ENCODE measurements around the gene PDHB. TPM values are rescaled to one million over a fixed set of nuclear protein-coding genes. Genes with fewer than 3 reads are reported as not detected.

PDHB gene
- total and polyA plus RNA-seq, 2 of the 13 experiments (the other 11 are each of a cell fraction or from before 2014, with no cell fraction given) = 108 to 153 TPM

DNA sequence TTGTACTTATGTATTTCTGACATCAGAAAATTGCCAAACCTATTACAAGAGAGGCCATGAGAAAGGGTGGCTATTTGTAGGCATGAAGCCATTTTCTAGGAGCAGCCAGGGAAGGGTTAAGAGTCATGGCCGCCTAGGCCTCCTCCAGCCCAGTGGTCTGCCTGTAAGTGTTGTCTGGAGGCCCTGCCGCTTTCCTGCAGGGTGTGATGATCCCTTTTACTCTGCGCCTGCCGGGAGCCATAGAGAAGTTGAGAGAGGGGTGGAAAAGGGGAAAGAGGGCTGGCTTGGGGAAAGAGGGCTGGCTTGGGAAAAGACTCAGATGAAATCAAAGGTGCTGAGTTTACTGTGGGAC is 29.2 kb upstream of the PDHB start (continued):
- TF ChIP-seq, protein P1, sequence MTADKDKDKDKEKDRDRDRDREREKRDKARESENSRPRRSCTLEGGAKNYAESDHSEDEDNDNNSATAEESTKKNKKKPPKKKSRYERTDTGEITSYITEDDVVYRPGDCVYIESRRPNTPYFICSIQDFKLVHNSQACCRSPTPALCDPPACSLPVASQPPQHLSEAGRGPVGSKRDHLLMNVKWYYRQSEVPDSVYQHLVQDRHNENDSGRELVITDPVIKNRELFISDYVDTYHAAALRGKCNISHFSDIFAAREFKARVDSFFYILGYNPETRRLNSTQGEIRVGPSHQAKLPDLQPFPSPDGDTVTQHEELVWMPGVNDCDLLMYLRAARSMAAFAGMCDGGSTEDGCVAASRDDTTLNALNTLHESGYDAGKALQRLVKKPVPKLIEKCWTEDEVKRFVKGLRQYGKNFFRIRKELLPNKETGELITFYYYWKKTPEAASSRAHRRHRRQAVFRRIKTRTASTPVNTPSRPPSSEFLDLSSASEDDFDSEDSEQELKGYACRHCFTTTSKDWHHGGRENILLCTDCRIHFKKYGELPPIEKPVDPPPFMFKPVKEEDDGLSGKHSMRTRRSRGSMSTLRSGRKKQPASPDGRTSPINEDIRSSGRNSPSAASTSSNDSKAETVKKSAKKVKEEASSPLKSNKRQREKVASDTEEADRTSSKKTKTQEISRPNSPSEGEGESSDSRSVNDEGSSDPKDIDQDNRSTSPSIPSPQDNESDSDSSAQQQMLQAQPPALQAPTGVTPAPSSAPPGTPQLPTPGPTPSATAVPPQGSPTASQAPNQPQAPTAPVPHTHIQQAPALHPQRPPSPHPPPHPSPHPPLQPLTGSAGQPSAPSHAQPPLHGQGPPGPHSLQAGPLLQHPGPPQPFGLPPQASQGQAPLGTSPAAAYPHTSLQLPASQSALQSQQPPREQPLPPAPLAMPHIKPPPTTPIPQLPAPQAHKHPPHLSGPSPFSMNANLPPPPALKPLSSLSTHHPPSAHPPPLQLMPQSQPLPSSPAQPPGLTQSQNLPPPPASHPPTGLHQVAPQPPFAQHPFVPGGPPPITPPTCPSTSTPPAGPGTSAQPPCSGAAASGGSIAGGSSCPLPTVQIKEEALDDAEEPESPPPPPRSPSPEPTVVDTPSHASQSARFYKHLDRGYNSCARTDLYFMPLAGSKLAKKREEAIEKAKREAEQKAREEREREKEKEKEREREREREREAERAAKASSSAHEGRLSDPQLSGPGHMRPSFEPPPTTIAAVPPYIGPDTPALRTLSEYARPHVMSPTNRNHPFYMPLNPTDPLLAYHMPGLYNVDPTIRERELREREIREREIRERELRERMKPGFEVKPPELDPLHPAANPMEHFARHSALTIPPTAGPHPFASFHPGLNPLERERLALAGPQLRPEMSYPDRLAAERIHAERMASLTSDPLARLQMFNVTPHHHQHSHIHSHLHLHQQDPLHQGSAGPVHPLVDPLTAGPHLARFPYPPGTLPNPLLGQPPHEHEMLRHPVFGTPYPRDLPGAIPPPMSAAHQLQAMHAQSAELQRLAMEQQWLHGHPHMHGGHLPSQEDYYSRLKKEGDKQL (CRISPR knock-in tag; IDR thresholded peaks at IDR 0.05; ENCODE audit: low read depth) = no peak
- TF ChIP-seq HOXA7 (CRISPR knock-in tag; IDR thresholded peaks at IDR 0.05) = no peak
- TF ChIP-seq ZIK1 (CRISPR knock-in tag; IDR thresholded peaks at IDR 0.05; ENCODE audit: borderline replicate concordance, low read depth) = no peak
- no peak for TF ChIP-seq ZSCAN12 (CRISPR knock-in tag; IDR thresholded peaks at IDR 0.05)
- TF ChIP-seq, protein P2, sequence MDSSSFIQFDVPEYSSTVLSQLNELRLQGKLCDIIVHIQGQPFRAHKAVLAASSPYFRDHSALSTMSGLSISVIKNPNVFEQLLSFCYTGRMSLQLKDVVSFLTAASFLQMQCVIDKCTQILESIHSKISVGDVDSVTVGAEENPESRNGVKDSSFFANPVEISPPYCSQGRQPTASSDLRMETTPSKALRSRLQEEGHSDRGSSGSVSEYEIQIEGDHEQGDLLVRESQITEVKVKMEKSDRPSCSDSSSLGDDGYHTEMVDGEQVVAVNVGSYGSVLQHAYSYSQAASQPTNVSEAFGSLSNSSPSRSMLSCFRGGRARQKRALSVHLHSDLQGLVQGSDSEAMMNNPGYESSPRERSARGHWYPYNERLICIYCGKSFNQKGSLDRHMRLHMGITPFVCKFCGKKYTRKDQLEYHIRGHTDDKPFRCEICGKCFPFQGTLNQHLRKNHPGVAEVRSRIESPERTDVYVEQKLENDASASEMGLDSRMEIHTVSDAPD (CRISPR knock-in tag; IDR thresholded peaks at IDR 0.05) = no peak
- no peak for TF ChIP-seq ZNF20 (CRISPR knock-in tag; IDR thresholded peaks at IDR 0.05)
- TF ChIP-seq ZFP41 (CRISPR knock-in tag; IDR thresholded peaks at IDR 0.05; ENCODE audit: borderline replicate concordance) = no peak
- TF ChIP-seq ZNF143 (CRISPR knock-in tag; IDR thresholded peaks at IDR 0.05) = no peak
- no peak for TF ChIP-seq NFIC (IDR thresholded peaks at IDR 0.05; ENCODE audit: low read length)
- TF ChIP-seq ZNF670 (CRISPR knock-in tag; IDR thresholded peaks at IDR 0.05; ENCODE audit: borderline replicate concordance) = no peak
- TF ChIP-seq, protein P3, sequence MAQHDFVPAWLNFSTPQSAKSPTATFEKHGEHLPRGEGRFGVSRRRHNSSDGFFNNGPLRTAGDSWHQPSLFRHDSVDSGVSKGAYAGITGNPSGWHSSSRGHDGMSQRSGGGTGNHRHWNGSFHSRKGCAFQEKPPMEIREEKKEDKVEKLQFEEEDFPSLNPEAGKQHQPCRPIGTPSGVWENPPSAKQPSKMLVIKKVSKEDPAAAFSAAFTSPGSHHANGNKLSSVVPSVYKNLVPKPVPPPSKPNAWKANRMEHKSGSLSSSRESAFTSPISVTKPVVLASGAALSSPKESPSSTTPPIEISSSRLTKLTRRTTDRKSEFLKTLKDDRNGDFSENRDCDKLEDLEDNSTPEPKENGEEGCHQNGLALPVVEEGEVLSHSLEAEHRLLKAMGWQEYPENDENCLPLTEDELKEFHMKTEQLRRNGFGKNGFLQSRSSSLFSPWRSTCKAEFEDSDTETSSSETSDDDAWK (CRISPR knock-in tag; IDR thresholded peaks at IDR 0.05) = no peak
- TF ChIP-seq, protein P4, sequence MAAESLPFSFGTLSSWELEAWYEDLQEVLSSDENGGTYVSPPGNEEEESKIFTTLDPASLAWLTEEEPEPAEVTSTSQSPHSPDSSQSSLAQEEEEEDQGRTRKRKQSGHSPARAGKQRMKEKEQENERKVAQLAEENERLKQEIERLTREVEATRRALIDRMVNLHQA (CRISPR knock-in tag; IDR thresholded peaks at IDR 0.05) = no peak
- TF ChIP-seq KDM1A (CRISPR knock-in tag; IDR thresholded peaks at IDR 0.05) = no peak
- TF ChIP-seq, protein P5, sequence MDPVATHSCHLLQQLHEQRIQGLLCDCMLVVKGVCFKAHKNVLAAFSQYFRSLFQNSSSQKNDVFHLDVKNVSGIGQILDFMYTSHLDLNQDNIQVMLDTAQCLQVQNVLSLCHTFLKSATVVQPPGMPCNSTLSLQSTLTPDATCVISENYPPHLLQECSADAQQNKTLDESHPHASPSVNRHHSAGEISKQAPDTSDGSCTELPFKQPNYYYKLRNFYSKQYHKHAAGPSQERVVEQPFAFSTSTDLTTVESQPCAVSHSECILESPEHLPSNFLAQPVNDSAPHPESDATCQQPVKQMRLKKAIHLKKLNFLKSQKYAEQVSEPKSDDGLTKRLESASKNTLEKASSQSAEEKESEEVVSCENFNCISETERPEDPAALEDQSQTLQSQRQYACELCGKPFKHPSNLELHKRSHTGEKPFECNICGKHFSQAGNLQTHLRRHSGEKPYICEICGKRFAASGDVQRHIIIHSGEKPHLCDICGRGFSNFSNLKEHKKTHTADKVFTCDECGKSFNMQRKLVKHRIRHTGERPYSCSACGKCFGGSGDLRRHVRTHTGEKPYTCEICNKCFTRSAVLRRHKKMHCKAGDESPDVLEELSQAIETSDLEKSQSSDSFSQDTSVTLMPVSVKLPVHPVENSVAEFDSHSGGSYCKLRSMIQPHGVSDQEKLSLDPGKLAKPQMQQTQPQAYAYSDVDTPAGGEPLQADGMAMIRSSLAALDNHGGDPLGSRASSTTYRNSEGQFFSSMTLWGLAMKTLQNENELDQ (CRISPR knock-in tag; IDR thresholded peaks at IDR 0.05; ENCODE audit: borderline replicate concordance) = no peak
- TF ChIP-seq, protein P6, sequence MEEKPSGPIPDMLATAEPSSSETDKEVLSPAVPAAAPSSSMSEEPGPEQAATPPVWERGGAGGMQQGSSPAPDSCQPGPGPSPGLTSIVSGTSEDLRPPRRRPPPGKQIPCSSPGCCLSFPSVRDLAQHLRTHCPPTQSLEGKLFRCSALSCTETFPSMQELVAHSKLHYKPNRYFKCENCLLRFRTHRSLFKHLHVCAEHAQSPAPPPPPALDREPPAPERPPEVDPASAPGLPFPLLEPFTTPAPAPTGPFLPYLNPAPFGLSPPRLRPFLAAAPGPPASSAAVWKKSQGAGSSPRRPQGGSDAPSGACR (CRISPR knock-in tag; IDR thresholded peaks at IDR 0.05) = peak; percentile 76; the same call in 1 of the 2 replicates
- TF ChIP-seq, protein P7, sequence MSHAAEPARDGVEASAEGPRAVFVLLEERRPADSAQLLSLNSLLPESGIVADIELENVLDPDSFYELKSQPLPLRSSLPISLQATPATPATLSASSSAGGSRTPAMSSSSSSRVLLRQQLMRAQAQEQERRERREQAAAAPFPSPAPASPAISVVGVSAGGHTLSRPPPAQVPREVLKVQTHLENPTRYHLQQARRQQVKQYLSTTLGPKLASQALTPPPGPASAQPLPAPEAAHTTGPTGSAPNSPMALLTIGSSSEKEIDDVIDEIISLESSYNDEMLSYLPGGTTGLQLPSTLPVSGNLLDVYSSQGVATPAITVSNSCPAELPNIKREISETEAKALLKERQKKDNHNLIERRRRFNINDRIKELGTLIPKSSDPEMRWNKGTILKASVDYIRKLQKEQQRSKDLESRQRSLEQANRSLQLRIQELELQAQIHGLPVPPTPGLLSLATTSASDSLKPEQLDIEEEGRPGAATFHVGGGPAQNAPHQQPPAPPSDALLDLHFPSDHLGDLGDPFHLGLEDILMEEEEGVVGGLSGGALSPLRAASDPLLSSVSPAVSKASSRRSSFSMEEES (CRISPR knock-in tag; IDR thresholded peaks at IDR 0.05) = no peak
- TF ChIP-seq ZFP82 (CRISPR knock-in tag; IDR thresholded peaks at IDR 0.05; ENCODE audit: borderline replicate concordance) = 0 out of 2 replicates have a peak, but pooled peaks have one; percentile 11

Data from HepG2 (cell line).